AG08396 (cell line): ENCODE measurements around the gene CCNQ.

ENCODE experiments used
- DNase-seq: peaks from one replicate; pipeline ENCODE4 v3.0.0; 2012; ENCODE audit warnings: low spot score, mixed read lengths

CCNQ gene

GRCh38 chrX:153572601-153573000, 26.3 kb downstream of the CCNQ start:
- no peak for DNase-seq

GRCh38 chrX:153571534-153571908, 27.4 kb downstream of the CCNQ start:
- no peak for DNase-seq

GRCh38 chrX:153569475-153569874, 29.5 kb downstream of the CCNQ start:
- no peak for DNase-seq

- DNase-seq = no peak
Observed at GRCh38 chrX:153568451-153569011, 30.4 kb downstream of the CCNQ start.

GRCh38 chrX:153565996-153566580, 32.9 kb downstream of the CCNQ start:
- no peak for DNase-seq

GRCh38 chrX:153564047-153564606, 34.8 kb downstream of the CCNQ start:
- no peak for DNase-seq

GRCh38 chrX:153562546-153562945, 36.4 kb downstream of the CCNQ start:
- DNase-seq = no peak

- DNase-seq = no peak
Observed at GRCh38 chrX:153561337-153561736, 37.6 kb downstream of the CCNQ start.

- no peak for DNase-seq
Observed at GRCh38 chrX:153560466-153560865, 38.5 kb downstream of the CCNQ start.

- no peak for DNase-seq
Observed at GRCh38 chrX:153560000-153560399, 38.9 kb downstream of the CCNQ start.

GRCh38 chrX:153557618-153558355, 41.2 kb downstream of the CCNQ start:
- no peak for DNase-seq

GRCh38 chrX:153556767-153557166, 42.2 kb downstream of the CCNQ start:
- no peak for DNase-seq

GRCh38 chrX:153554519-153555167, 44.3 kb downstream of the CCNQ start:
- DNase-seq = peak; percentile 85

GRCh38 chrX:153551135-153551534, 47.8 kb downstream of the CCNQ start:
- DNase-seq = no peak

GRCh38 chrX:153549807-153550206, 49.1 kb downstream of the CCNQ start:
- no peak for DNase-seq

- no peak for DNase-seq
Observed at GRCh38 chrX:153549231-153549630, 49.7 kb downstream of the CCNQ start.

- DNase-seq = no peak
Observed at GRCh38 chrX:153547195-153547594, 51.7 kb downstream of the CCNQ start.

- DNase-seq = no peak
Observed at GRCh38 chrX:153546386-153546785, 52.6 kb downstream of the CCNQ start.

GRCh38 chrX:153544727-153545126, 54.2 kb downstream of the CCNQ start:
- DNase-seq = no peak

GRCh38 chrX:153539979-153540358, 59.0 kb downstream of the CCNQ start:
- DNase-seq = no peak

- peak; percentile 85 for DNase-seq
Observed at GRCh38 chrX:153539171-153539978, 59.6 kb downstream of the CCNQ start.

- DNase-seq = no peak
Observed at GRCh38 chrX:153538424-153538823, 60.5 kb downstream of the CCNQ start.
